Keratinocyte (primary cell): ENCODE data around the gene OGDH. TPM values are rescaled to one million over a fixed set of nuclear protein-coding genes. Genes with fewer than 3 reads are reported as not detected.
"Not testable (repeated sequence)": the region's sequence is repeated elsewhere in the genome, so short reads cannot be mapped to it uniquely, and the experiment has no call there.

Source experiments
- DNase-seq: peaks from one replicate; pipeline ENCODE4 v3.0.0-alpha.2; 2011; ENCODE audit warnings: low read depth, missing footprints, low spot score
- FAIRE-seq: peaks from 2 replicates; lab custom pipeline; 2011; peaks lifted over from hg19 to GRCh38; lab: Jason Lieb, UNC
- H2AFZ ChIP-seq: 2 replicates; pipeline ENCODE4 v1.6.0; 2012; ENCODE audit warnings: low read length, control low read depth, inconsistent platforms; ENCODE audit not compliant: control insufficient read depth
- H3K27ac ChIP-seq: 2 replicates; pipeline ENCODE4 v1.5.1; 2011; ENCODE audit warnings: low read length; ENCODE audit not compliant: control insufficient read depth, insufficient read depth
- H3K27me3 ChIP-seq: 3 replicates; pipeline ENCODE4 v1.6.0; 2011; ENCODE audit warnings: low read length; ENCODE audit not compliant: control insufficient read depth, insufficient read depth; ENCODE audit errors: extremely low read depth
- H3K36me3 ChIP-seq, 2 experiments: 2 replicates in 1 of 2; 3 replicates in 1 of 2; pipeline ENCODE4 v1.5.1; 2011; ENCODE audit warnings: low read length in 2 of 2, mild to moderate bottlenecking in 1 of 2; ENCODE audit not compliant: control insufficient read depth in 2 of 2, insufficient read depth in 2 of 2; ENCODE audit errors: extremely low read depth in 1 of 2
- H3K4me1 ChIP-seq: 3 replicates; pipeline ENCODE4 v1.5.1; 2011; ENCODE audit warnings: low read length; ENCODE audit not compliant: control insufficient read depth, insufficient read depth; ENCODE audit errors: extremely low read depth
- H3K4me2 ChIP-seq: 3 replicates; pipeline ENCODE4 v1.6.0; 2011; ENCODE audit warnings: low read depth, low read length; ENCODE audit not compliant: control insufficient read depth, insufficient read depth; ENCODE audit errors: extremely low read depth
- H3K4me3 ChIP-seq, 3 experiments: fragments of 200-600 bp in 1 of 3; sonication (generic) in 1 of 3; 2 replicates in 2 of 3; 3 replicates in 1 of 3; pipeline ENCODE4 v1.5.1; 2011 to 2016; ENCODE audit warnings: low read length in 3 of 3, mild to moderate bottlenecking in 3 of 3, control low read depth in 2 of 3, inconsistent platforms in 1 of 3, low read depth in 1 of 3, mixed read lengths in 1 of 3, mixed run types in 1 of 3, moderate library complexity in 1 of 3; ENCODE audit not compliant: control insufficient read depth in 2 of 3, insufficient read depth in 2 of 3; ENCODE audit errors: extremely low read depth in 1 of 3
- H3K79me2 ChIP-seq: 2 replicates; pipeline ENCODE4 v1.6.0; 2012; ENCODE audit warnings: low read length; ENCODE audit not compliant: control insufficient read depth, insufficient read depth
- H3K9ac ChIP-seq: 3 replicates; pipeline ENCODE4 v1.6.0; 2011; ENCODE audit warnings: low read length; ENCODE audit not compliant: control insufficient read depth, insufficient read depth; ENCODE audit errors: extremely low read depth
- H3K9me1 ChIP-seq: 3 replicates; pipeline ENCODE4 v1.6.0; 2011; ENCODE audit warnings: low read length; ENCODE audit not compliant: control insufficient read depth, insufficient read depth; ENCODE audit errors: extremely low read depth
- H3K9me3 ChIP-seq: 2 replicates; pipeline ENCODE4 v1.5.1; 2012; ENCODE audit warnings: low read depth, low read length; ENCODE audit not compliant: control insufficient read depth
- H4K20me1 ChIP-seq: 3 replicates; pipeline ENCODE4 v1.6.0; 2011; ENCODE audit warnings: low read length; ENCODE audit not compliant: control insufficient read depth, insufficient read depth; ENCODE audit errors: extremely low read depth
- EZH2 ChIP-seq: IDR thresholded peaks from one replicate; pipeline ENCODE4 v1.6.1; 2012; ENCODE audit warnings: inconsistent platforms, mild to moderate bottlenecking, low read length, moderate library complexity
- dilution Hi-C: fragments of 300-500 bp; cut with MboI; formaldehyde crosslinking; loops from one replicate; pipeline ENCODE4 v1.7.0; 2020; ENCODE audit warnings: low sequenced_read_pairs; ENCODE audit not compliant: extremely low pct_ligation_motif_present
- polyA plus RNA-seq, 5 experiments: library from polyadenylated mRNA; depleted of rRNA in 3 of 5; stranded (reverse) in 3 of 5; stranded (forward) in 1 of 5; unstranded in 1 of 5; fragments of >200 nt; gene quantifications; 1 replicate in 1 of 5; 2 replicates in 3 of 5; 3 replicates in 1 of 5; pipeline versions ENCODE4 v1.2.1 to v1.2.3, GENCODE V29; 2011 to 2012; ENCODE audit warnings: missing spikeins in 2 of 5, low read depth in 1 of 5, low replicate concordance in 1 of 5
- TF ChIP-seq, protein P1 (sequence below), 3 experiments: IDR thresholded peaks in 1 of 3; conservative IDR thresholded peaks in 1 of 3; optimal IDR thresholded peaks in 1 of 3; 2 replicates in 2 of 3; 3 replicates in 1 of 3; pipeline versions ENCODE3 to v1.5.1; 2011; ENCODE audit warnings: low read length in 3 of 3, mild to moderate bottlenecking in 3 of 3, moderate library complexity in 2 of 3, control low read depth in 1 of 3, inconsistent platforms in 1 of 3; ENCODE audit not compliant: insufficient read depth in 2 of 3; ENCODE audit errors: extremely low read depth in 1 of 3

OGDH gene
- polyA plus RNA-seq, 1 donor (not counting 4 experiments of a cell fraction or from before 2014, with no cell fraction given): 46.4 TPM

GRCh38 chr7:44697136-44698045, 91.0 kb downstream of the OGDH start:
- Histone ChIP-seq H3K9me3 (no peaks in the 10 kb centered on the region), H4K20me1 (no peaks in the 10 kb centered on the region), H3K4me1 (peaks cover 6% of the 10 kb centered on the region), H3K79me2 (no peaks in the 10 kb centered on the region), H3K27me3 (no peaks in the 10 kb centered on the region), H3K27ac (no peak overlapping the region), H3K9ac (no peak overlapping the region), H3K4me2 (no peak overlapping the region), H3K9me1 (peaks cover 2% of the 10 kb centered on the region), H3K36me3 (peaks cover 37 to 50% of the 10 kb centered on the region in 2 experiments), H3K4me3 (no peak overlapping the region), H2AFZ (no peak overlapping the region)
- no peak for FAIRE-seq
- dilution Hi-C loops: no loop called here
- no peak for TF ChIP-seq EZH2
- TF ChIP-seq, protein P1, sequence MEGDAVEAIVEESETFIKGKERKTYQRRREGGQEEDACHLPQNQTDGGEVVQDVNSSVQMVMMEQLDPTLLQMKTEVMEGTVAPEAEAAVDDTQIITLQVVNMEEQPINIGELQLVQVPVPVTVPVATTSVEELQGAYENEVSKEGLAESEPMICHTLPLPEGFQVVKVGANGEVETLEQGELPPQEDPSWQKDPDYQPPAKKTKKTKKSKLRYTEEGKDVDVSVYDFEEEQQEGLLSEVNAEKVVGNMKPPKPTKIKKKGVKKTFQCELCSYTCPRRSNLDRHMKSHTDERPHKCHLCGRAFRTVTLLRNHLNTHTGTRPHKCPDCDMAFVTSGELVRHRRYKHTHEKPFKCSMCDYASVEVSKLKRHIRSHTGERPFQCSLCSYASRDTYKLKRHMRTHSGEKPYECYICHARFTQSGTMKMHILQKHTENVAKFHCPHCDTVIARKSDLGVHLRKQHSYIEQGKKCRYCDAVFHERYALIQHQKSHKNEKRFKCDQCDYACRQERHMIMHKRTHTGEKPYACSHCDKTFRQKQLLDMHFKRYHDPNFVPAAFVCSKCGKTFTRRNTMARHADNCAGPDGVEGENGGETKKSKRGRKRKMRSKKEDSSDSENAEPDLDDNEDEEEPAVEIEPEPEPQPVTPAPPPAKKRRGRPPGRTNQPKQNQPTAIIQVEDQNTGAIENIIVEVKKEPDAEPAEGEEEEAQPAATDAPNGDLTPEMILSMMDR (optimal IDR thresholded peaks at IDR 0.05 in 1 of 3, IDR thresholded peaks at IDR 0.05 in 1 of 3, conservative IDR thresholded peaks at IDR 0.05 in 1 of 3; ENCODE audit: extremely low read depth in 1 of 3, insufficient read depth in 2 of 3, low read length in 3 of 3): no peak
- DNase-seq: no peak

- FAIRE-seq: no peak
- H3K79me2 ChIP-seq: no peaks in the 10 kb centered on the region
Measured at GRCh38 chr7:44698046-44698580, 91.7 kb downstream of the OGDH start.

DNA sequence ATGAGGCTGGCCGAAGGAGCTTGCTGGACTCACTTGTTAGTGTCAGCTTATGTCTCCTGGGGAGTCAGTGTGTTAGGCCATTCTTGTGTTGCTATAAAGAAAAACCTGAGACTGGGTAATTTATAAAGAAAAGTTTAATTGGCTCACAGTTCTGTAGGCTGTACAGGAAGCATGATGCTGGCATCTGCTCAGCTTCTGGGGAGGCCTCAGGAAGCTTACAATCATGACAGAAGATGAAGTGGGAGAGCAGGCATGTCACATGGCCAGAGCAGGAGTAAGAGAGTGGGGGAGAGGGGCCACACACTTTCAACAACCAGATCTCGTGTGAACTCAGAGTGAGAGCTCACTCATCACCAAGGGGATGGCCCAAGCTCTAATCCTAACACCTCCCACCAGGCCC, 93.2 kb downstream of the OGDH start:
- dilution Hi-C loops, H3K27me3 ChIP-seq, H3K9me3 ChIP-seq, H3K9me1 ChIP-seq, H3K27ac ChIP-seq, H3K79me2 ChIP-seq, DNase-seq, H3K4me2 ChIP-seq, H3K9ac ChIP-seq, H4K20me1 ChIP-seq, FAIRE-seq, H3K4me1 ChIP-seq, H3K4me3 ChIP-seq, H2AFZ ChIP-seq: not testable (repeated sequence)
- H3K36me3 ChIP-seq: peaks cover 33 to 43% of the 10 kb centered on the region in 2 experiments

More at GRCh38 chr7:44698046-44698580, 91.7 kb downstream of the OGDH start:
- no peaks in the 10 kb centered on the region for H3K27me3 ChIP-seq
- H3K9me3 ChIP-seq: no peaks in the 10 kb centered on the region
- no peak overlapping the region for H3K4me3 ChIP-seq
- H3K4me1 ChIP-seq: peaks cover 6% of the 10 kb centered on the region
- no peak overlapping the region for H3K27ac ChIP-seq
- TF ChIP-seq, protein P1 (optimal IDR thresholded peaks at IDR 0.05 in 1 of 3, IDR thresholded peaks at IDR 0.05 in 1 of 3, conservative IDR thresholded peaks at IDR 0.05 in 1 of 3; ENCODE audit: extremely low read depth in 1 of 3, insufficient read depth in 2 of 3, low read length in 3 of 3): no peak
- no peak for TF ChIP-seq EZH2
- no peak overlapping the region for H3K9ac ChIP-seq
- no peaks in the 10 kb centered on the region for H4K20me1 ChIP-seq
- no peak for DNase-seq
- H3K36me3 ChIP-seq: peaks cover 37 to 48% of the 10 kb centered on the region in 2 experiments
- no peak overlapping the region for H3K4me2 ChIP-seq
- no peak overlapping the region for H2AFZ ChIP-seq
- H3K9me1 ChIP-seq: peaks cover 2% of the 10 kb centered on the region
- dilution Hi-C loops: no loop called here
